H9 (cell line): ENCODE measurements around the gene WDR54. TPM values are rescaled to one million over a fixed set of nuclear protein-coding genes. Genes with fewer than 3 reads are reported as not detected.
A peak's percentile ranks its signal among the peaks of the same experiment; 100 is the strongest.

Source experiments
- DNase-seq: peaks from one replicate; pipeline ENCODE4 v3.0.0-alpha.2; 2017
- H2AFZ ChIP-seq: one replicate; pipeline ENCODE4 v1.6.1; 2013; ENCODE audit warnings: mild to moderate bottlenecking, low read length, control low read depth, moderate library complexity
- H2AK5ac ChIP-seq: 2 replicates; pipeline ENCODE4 v1.6.1; 2013; ENCODE audit warnings: low read length, control low read depth, mixed read lengths; ENCODE audit not compliant: insufficient read length
- H2BK120ac ChIP-seq: one replicate; pipeline ENCODE4 v1.6.1; 2013; ENCODE audit warnings: low read depth, mild to moderate bottlenecking, low read length, control low read depth, inconsistent platforms; ENCODE audit not compliant: poor library complexity, severe bottlenecking
- H2BK12ac ChIP-seq: 2 replicates; pipeline ENCODE4 v1.6.1; 2013; ENCODE audit warnings: low read length, control low read depth, mixed read lengths, low read depth; ENCODE audit not compliant: insufficient read length
- H2BK15ac ChIP-seq: 2 replicates; pipeline ENCODE4 v1.6.1; 2013; ENCODE audit warnings: low read depth, low read length, control low read depth
- H2BK20ac ChIP-seq: one replicate; pipeline ENCODE4 v1.6.1; 2013; ENCODE audit warnings: low read depth, mild to moderate bottlenecking, low read length, control low read depth, inconsistent platforms; ENCODE audit not compliant: poor library complexity, severe bottlenecking
- H2BK5ac ChIP-seq: 2 replicates; pipeline ENCODE4 v1.6.1; 2013; ENCODE audit warnings: low read length, control low read depth, mixed read lengths; ENCODE audit not compliant: insufficient read length
- H3K14ac ChIP-seq: 2 replicates; pipeline ENCODE4 v1.6.1; 2013; ENCODE audit warnings: low read length, control low read depth; ENCODE audit not compliant: insufficient read depth
- H3K18ac ChIP-seq: 2 replicates; pipeline ENCODE4 v1.6.1; 2013; ENCODE audit warnings: low read depth, mild to moderate bottlenecking, mixed read lengths, low read length, control low read depth; ENCODE audit not compliant: insufficient read length
- H3K23ac ChIP-seq: 2 replicates; pipeline ENCODE4 v1.6.1; 2013; ENCODE audit warnings: low read length, control low read depth, mixed read lengths, low read depth; ENCODE audit not compliant: insufficient read length
- H3K23me2 ChIP-seq: 2 replicates; pipeline ENCODE4 v1.6.1; 2013; ENCODE audit warnings: low read depth, mild to moderate bottlenecking, mixed read lengths, low read length, control low read depth; ENCODE audit not compliant: insufficient read length, poor library complexity, severe bottlenecking
- H3K27ac ChIP-seq: 2 replicates; pipeline ENCODE4 v1.5.1; 2013; ENCODE audit warnings: low read length, control low read depth, mixed read lengths, low read depth; ENCODE audit not compliant: insufficient read length
- H3K27me3 ChIP-seq: 2 replicates; pipeline ENCODE4 v1.6.1; 2013; ENCODE audit warnings: low read length, control low read depth, inconsistent platforms; ENCODE audit not compliant: insufficient read depth
- H3K4ac ChIP-seq: 2 replicates; pipeline ENCODE4 v1.6.1; 2013; ENCODE audit warnings: low read depth, mild to moderate bottlenecking, control low read depth, inconsistent platforms, low read length, moderate library complexity
- H3K4me1 ChIP-seq: 2 replicates; pipeline ENCODE4 v1.6.1; 2013; ENCODE audit warnings: low read length, control low read depth, inconsistent platforms; ENCODE audit not compliant: insufficient read depth
- H3K4me2 ChIP-seq: 2 replicates; pipeline ENCODE4 v1.6.1; 2013; ENCODE audit warnings: low read length, control low read depth, mixed read lengths; ENCODE audit not compliant: insufficient read length, insufficient read depth
- H3K56ac ChIP-seq: 2 replicates; pipeline ENCODE4 v1.6.1; 2013; ENCODE audit warnings: low read depth, mild to moderate bottlenecking, mixed read lengths, low read length, control low read depth; ENCODE audit not compliant: insufficient read length
- H3K79me1 ChIP-seq: 2 replicates; pipeline ENCODE4 v1.6.1; 2013; ENCODE audit warnings: low read depth, mild to moderate bottlenecking, moderate library complexity, low read length, control low read depth, inconsistent platforms; ENCODE audit not compliant: insufficient read depth, poor library complexity, severe bottlenecking
- H3K79me2 ChIP-seq: 2 replicates; pipeline ENCODE4 v1.6.1; 2013; ENCODE audit warnings: low read length, control low read depth, inconsistent platforms; ENCODE audit not compliant: insufficient read depth
- H3K9ac ChIP-seq: 2 replicates; pipeline ENCODE4 v1.6.1; 2013; ENCODE audit warnings: low read length, control low read depth, mixed read lengths; ENCODE audit not compliant: insufficient read length; ENCODE audit errors: extremely low read depth
- H3K9me3 ChIP-seq: one replicate; pipeline ENCODE4 v1.6.1; 2013; ENCODE audit warnings: low read depth, low read length, inconsistent platforms; ENCODE audit not compliant: control insufficient read depth
- H3T11ph ChIP-seq: one replicate; pipeline ENCODE4 v1.6.1; 2013; ENCODE audit warnings: mild to moderate bottlenecking, low read length, control low read depth, inconsistent platforms
- H4K20me1 ChIP-seq: one replicate; pipeline ENCODE4 v1.6.1; 2013; ENCODE audit not compliant: control insufficient read depth, insufficient read length, insufficient read depth
- H4K5ac ChIP-seq: 2 replicates; pipeline ENCODE4 v1.6.1; 2013; ENCODE audit warnings: low read depth, mild to moderate bottlenecking, mixed read lengths, low read length, control low read depth; ENCODE audit not compliant: insufficient read length
- H4K8ac ChIP-seq: replicated peaks from 2 replicates; pipeline ENCODE4 v1.6.1; 2013; ENCODE audit warnings: low read length, control low read depth, mixed read lengths, low read depth; ENCODE audit not compliant: insufficient read length
- H4K91ac ChIP-seq: 2 replicates; pipeline ENCODE4 v1.6.1; 2013; ENCODE audit warnings: low read depth, mild to moderate bottlenecking, moderate library complexity, mixed read lengths, low read length, control low read depth; ENCODE audit not compliant: insufficient read length
- H3K27ac Mint-ChIP-seq, 3 experiments: 2 replicates in 2 of 3; 3 replicates in 1 of 3; pipeline ENCODE4 v1.8.0; 2020 to 2021; ENCODE audit warnings: mixed read lengths in 3 of 3, mild to moderate bottlenecking in 1 of 3, moderate library complexity in 1 of 3
- H3K27me3 Mint-ChIP-seq: 2 replicates; pipeline ENCODE4 v1.8.0; 2021; ENCODE audit warnings: low read depth, mild to moderate bottlenecking, moderate library complexity, mixed read lengths
- H3K36me3 Mint-ChIP-seq, 3 experiments: 2 replicates in 2 of 3; 3 replicates in 1 of 3; pipeline ENCODE4 v1.8.0; 2020 to 2021; ENCODE audit warnings: low read depth in 3 of 3, mixed read lengths in 3 of 3; ENCODE audit not compliant: insufficient read depth in 1 of 3
- H3K4me1 Mint-ChIP-seq, 2 experiments: 2 replicates each; pipeline ENCODE4 v1.8.0; 2020; ENCODE audit warnings: mixed read lengths in 2 of 2
- H3K4me3 Mint-ChIP-seq, 2 experiments: 2 replicates in 1 of 2; 3 replicates in 1 of 2; pipeline ENCODE4 v1.8.0; 2020 to 2021; ENCODE audit warnings: mild to moderate bottlenecking in 2 of 2, mixed read lengths in 2 of 2, moderate library complexity in 1 of 2
- H3K9me3 Mint-ChIP-seq, 2 experiments: 2 replicates in 1 of 2; 3 replicates in 1 of 2; pipeline ENCODE4 v1.8.0; 2020; ENCODE audit warnings: mild to moderate bottlenecking in 2 of 2, mixed read lengths in 2 of 2, moderate library complexity in 1 of 2
- CTCF ChIP-seq: fragments of 200-600 bp; sonication (generic); conservative IDR thresholded peaks from 3 replicates; pipeline ENCODE4 v1.8.0; 2021; ENCODE audit warnings: antibody characterized with exemption, mild to moderate bottlenecking
- WGBS: extraction: QIAGEN DNeasy Blood & Tissue Kit; methylation state at CpG from one replicate; pipeline ENCODE4 v1.1.7; 2013; ENCODE audit warnings: missing lambda C conversion rate, low lambda C conversion rate, mixed read lengths; ENCODE audit not compliant: insufficient read length; ENCODE audit errors: extremely low coverage; 5-methylcytosine and 5-hydroxymethylcytosine counted together
- total RNA-seq: library from RNA; stranded (reverse); gene quantifications from 2 replicates; pipeline ENCODE4 v1.2.1, GENCODE V29; 2021

The WDR54 gene
- total RNA-seq, 1 experiment from 2014 or later: 66.4 TPM

GRCh38 chr2:74472945-74473258, 51.4 kb downstream of the WDR54 start:
- Histone ChIP-seq H2AK5ac (no peak overlapping the region), H3T11ph (no peak overlapping the region), H2BK120ac (no peak overlapping the region), H3K9me3 (no peaks in the 10 kb centered on the region), H4K5ac (peak overlapping the region; percentile 37), H3K79me2 (no peaks in the 10 kb centered on the region), H2BK15ac (no peak overlapping the region), H3K4me1 (no peaks in the 10 kb centered on the region), H4K8ac (no peak overlapping the region), H3K18ac (no peak overlapping the region), H3K23me2 (peaks cover 8% of the 10 kb centered on the region), H4K91ac (no peak overlapping the region), H3K4ac (no peak overlapping the region), H3K56ac (no peak overlapping the region), H3K14ac (peak overlapping the region; percentile 45; the same call in 1 of the 2 replicates), H2AFZ (no peak overlapping the region), H2BK20ac (no peak overlapping the region), H4K20me1 (no peaks in the 10 kb centered on the region), H3K4me2 (peak overlapping the region; percentile 82), H3K9ac (peak overlapping the region; percentile 71), H3K79me1 (no peaks in the 10 kb centered on the region), H2BK5ac (no peak overlapping the region), H3K27me3 (no peaks in the 10 kb centered on the region), H3K27ac (peak overlapping the region; percentile 83), H3K23ac (no peak overlapping the region), H2BK12ac (no peak overlapping the region)
- no peak for DNase-seq
- H3K4me3 Mint-ChIP-seq: peak overlapping the region; percentile 96 to 98
- peaks cover 13 to 26% (median 23%) of the 10 kb centered on the region in 3 experiments for H3K36me3 Mint-ChIP-seq
- peaks cover 11 to 12% of the 10 kb centered on the region in 2 experiments for H3K4me1 Mint-ChIP-seq
- no peak for TF ChIP-seq CTCF
- peak overlapping the region; percentile 98 to 99 (median 98) for H3K27ac Mint-ChIP-seq
- no CpG with 5 or more reads among the region's 7 CpGs for WGBS
- peaks cover 3% of the 10 kb centered on the region for H3K27me3 Mint-ChIP-seq
- no peaks in the 10 kb centered on the region; a peak in 1 of 5 replicates for H3K9me3 Mint-ChIP-seq
